Sigmoid colon (tissue), 4 donors: Measurements from ENCODE around the gene TMEM63C.
"Not testable (repeated sequence)": the region's sequence is repeated elsewhere in the genome, so short reads cannot be mapped to it uniquely, and the experiment has no call there.

ENCODE experiments used
- CTCF ChIP-seq, 4 experiments: fragments of 450-650 bp in 3 of 4; fragments of 200-600 bp in 1 of 4; IDR thresholded peaks; one replicate each; pipeline ENCODE4 v1.5.1; 2016 to 2019; ENCODE audit warnings: antibody characterized with exemption in 4 of 4, mild to moderate bottlenecking in 3 of 4, moderate library complexity in 2 of 4
- POLR2AphosphoS5 ChIP-seq, 4 donors: sonication (generic); formaldehyde crosslinking; IDR thresholded peaks; one replicate each; pipeline ENCODE4 v1.6.1; 2017; ENCODE audit warnings: antibody characterized with exemption in 4 of 4

- TF ChIP-seq CTCF, POLR2AphosphoS5 (IDR thresholded peaks at IDR 0.05): not testable (repeated sequence)
These were observed 7.5 kb upstream of the TMEM63C start for GRCh38 chr14:77173911-77174617.
